B cell (primary cell): Measurements from ENCODE around the gene TMIE.

Experiments used
- EZH2 ChIP-seq: IDR thresholded peaks from 2 replicates; pipeline ENCODE4 v1.6.1; 2012; ENCODE audit warnings: borderline replicate concordance, low read depth, mild to moderate bottlenecking, moderate library complexity, low read length; ENCODE audit not compliant: insufficient read depth, poor library complexity, severe bottlenecking
- TF ChIP-seq, protein P1 (sequence below): fragments of 200-600 bp; IDR thresholded peaks from one replicate; pipeline ENCODE4 v1.8.0; 2022; ENCODE audit warnings: antibody characterized with exemption, mild to moderate bottlenecking

DNA sequence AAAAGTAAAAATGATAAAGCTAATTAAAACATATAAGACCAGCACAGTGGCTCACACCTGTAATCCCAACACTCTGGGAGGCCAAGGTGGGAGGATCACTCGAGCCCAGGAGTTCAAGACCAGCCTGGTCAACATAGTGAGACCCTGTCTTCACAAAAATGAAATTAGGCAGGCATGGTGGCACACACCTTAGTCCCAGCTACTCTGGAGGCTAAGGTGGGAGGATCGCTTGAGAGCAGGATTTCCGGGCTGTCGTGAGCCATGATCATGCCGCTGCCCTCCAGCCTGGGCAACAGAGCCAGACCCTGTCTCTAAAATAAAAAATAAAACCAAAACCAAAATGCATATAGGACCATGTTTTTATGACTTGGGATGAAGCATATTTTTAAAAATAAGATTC lies 21.3 kb downstream of the TMIE start:
- TF ChIP-seq, protein P1, sequence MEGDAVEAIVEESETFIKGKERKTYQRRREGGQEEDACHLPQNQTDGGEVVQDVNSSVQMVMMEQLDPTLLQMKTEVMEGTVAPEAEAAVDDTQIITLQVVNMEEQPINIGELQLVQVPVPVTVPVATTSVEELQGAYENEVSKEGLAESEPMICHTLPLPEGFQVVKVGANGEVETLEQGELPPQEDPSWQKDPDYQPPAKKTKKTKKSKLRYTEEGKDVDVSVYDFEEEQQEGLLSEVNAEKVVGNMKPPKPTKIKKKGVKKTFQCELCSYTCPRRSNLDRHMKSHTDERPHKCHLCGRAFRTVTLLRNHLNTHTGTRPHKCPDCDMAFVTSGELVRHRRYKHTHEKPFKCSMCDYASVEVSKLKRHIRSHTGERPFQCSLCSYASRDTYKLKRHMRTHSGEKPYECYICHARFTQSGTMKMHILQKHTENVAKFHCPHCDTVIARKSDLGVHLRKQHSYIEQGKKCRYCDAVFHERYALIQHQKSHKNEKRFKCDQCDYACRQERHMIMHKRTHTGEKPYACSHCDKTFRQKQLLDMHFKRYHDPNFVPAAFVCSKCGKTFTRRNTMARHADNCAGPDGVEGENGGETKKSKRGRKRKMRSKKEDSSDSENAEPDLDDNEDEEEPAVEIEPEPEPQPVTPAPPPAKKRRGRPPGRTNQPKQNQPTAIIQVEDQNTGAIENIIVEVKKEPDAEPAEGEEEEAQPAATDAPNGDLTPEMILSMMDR, result no peak
- no peak for TF ChIP-seq EZH2
